Neutrophil (primary cell): Measurements from ENCODE around the gene KIF6.
"Not testable (repeated sequence)": the region's sequence is repeated elsewhere in the genome, so short reads cannot be mapped to it uniquely, and the experiment has no call there.

ENCODE experiments used
- H3K27ac ChIP-seq: fragments of 200-600 bp; sonication (generic); 2 replicates; pipeline ENCODE4 v1.5.1; 2016; ENCODE audit warnings: mild to moderate bottlenecking, moderate library complexity
- H3K27me3 ChIP-seq: fragments of 200-600 bp; sonication (generic); 2 replicates; pipeline ENCODE4 v1.6.0; 2016; ENCODE audit warnings: mild to moderate bottlenecking
- H3K36me3 ChIP-seq: fragments of 200-600 bp; sonication (generic); 2 replicates; pipeline ENCODE4 v1.5.1; 2017
- H3K4me1 ChIP-seq, 2 experiments: fragments of 200-600 bp in 1 of 2; sonication (generic) in 1 of 2; 1 replicate in 1 of 2; 2 replicates in 1 of 2; pipeline versions ENCODE4 v1.5.1 to v1.6.1; 2013 to 2016; ENCODE audit warnings: low read depth in 1 of 2, low read length in 1 of 2, mild to moderate bottlenecking in 1 of 2, moderate library complexity in 1 of 2; ENCODE audit not compliant: control insufficient read depth in 1 of 2, insufficient read depth in 1 of 2
- H3K4me3 ChIP-seq, 2 experiments: fragments of 200-600 bp in 1 of 2; sonication (generic) in 1 of 2; 1 replicate in 1 of 2; 2 replicates in 1 of 2; pipeline ENCODE4 v1.5.1; 2013 to 2016; ENCODE audit warnings: low read depth in 1 of 2, low read length in 1 of 2, mild to moderate bottlenecking in 1 of 2, moderate library complexity in 1 of 2
- H3K9me3 ChIP-seq: fragments of 200-600 bp; sonication (generic); 2 replicates; pipeline ENCODE4 v1.5.1; 2016
- TF ChIP-seq, protein P1 (sequence below): fragments of 200-600 bp; sonication (generic); IDR thresholded peaks from 2 replicates; pipeline ENCODE4 v1.5.1; 2016; ENCODE audit warnings: antibody characterized with exemption

KIF6 gene

DNA sequence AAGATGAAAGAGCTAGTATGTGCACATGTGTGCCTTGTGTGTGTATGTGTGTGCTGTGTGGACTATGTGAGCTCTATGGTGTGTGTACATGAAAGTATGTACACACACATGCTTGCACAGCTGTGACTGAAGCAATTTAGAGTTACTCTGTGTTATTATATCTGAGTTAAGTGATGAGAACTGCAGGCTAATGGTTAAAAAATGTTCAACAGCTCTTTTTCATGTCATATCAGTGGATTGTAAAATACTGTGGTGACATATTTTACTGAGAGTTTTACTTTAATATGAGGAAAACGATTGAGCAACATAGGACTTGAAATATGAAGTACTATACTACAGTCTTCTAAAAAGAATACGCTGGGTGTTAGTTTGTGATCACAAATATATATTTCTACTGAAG lies 207.0 kb downstream of the KIF6 start:
- H3K4me1 ChIP-seq: no peaks in the 10 kb centered on the region
- H3K36me3 ChIP-seq: no peaks in the 10 kb centered on the region
- no peaks in the 10 kb centered on the region for H3K9me3 ChIP-seq
- no peak overlapping the region for H3K4me3 ChIP-seq
- TF ChIP-seq, protein P1, sequence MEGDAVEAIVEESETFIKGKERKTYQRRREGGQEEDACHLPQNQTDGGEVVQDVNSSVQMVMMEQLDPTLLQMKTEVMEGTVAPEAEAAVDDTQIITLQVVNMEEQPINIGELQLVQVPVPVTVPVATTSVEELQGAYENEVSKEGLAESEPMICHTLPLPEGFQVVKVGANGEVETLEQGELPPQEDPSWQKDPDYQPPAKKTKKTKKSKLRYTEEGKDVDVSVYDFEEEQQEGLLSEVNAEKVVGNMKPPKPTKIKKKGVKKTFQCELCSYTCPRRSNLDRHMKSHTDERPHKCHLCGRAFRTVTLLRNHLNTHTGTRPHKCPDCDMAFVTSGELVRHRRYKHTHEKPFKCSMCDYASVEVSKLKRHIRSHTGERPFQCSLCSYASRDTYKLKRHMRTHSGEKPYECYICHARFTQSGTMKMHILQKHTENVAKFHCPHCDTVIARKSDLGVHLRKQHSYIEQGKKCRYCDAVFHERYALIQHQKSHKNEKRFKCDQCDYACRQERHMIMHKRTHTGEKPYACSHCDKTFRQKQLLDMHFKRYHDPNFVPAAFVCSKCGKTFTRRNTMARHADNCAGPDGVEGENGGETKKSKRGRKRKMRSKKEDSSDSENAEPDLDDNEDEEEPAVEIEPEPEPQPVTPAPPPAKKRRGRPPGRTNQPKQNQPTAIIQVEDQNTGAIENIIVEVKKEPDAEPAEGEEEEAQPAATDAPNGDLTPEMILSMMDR: no peak
- peaks cover 5% of the 10 kb centered on the region for H3K27me3 ChIP-seq
- H3K27ac ChIP-seq: no peak overlapping the region

DNA sequence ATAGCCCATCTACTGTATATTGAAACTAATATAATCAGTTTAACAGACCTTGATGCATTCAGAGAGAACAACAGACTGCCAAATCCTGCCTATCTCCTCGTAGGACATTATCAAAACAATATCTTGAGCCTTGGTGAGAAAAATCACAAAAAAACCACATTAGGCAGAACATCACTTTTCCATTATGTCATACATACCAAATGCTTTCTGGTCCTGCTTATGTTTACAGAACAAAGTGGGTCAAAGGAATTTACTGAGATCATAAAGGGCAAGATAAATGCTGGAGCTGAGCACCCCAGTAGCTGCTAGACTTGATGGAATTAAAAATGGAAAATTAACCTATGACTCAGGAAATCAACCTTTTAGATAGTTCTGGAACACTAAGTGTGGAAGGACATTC lies 207.5 kb downstream of the KIF6 start:
- H3K9me3 ChIP-seq: no peaks in the 10 kb centered on the region
- H3K27ac ChIP-seq: no peak overlapping the region
- no peaks in the 10 kb centered on the region for H3K36me3 ChIP-seq
- H3K27me3 ChIP-seq: peaks cover 5% of the 10 kb centered on the region
- TF ChIP-seq, protein P1: no peak
- no peak overlapping the region for H3K4me3 ChIP-seq
- H3K4me1 ChIP-seq: no peaks in the 10 kb centered on the region

DNA sequence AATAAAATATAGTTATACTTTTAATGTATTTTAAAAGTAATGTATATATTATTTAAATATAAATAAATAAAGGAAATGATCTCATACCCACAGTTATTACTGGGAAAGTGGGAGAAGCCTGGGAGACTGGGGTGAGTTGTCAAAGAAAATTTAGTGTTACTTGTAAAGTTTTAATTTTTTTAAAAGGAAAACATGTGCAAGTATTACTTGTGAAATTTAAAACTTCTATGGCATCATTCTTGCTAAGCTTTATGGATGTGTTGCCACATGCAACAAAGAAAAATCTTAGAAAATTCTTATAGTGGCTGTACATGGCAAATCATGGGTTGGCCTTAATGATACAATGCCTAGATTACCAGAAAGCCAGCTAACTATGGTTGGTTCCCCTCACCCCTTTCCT lies 208.7 kb downstream of the KIF6 start:
- peaks cover 5% of the 10 kb centered on the region for H3K27me3 ChIP-seq
- H3K4me1 ChIP-seq: no peaks in the 10 kb centered on the region
- no peaks in the 10 kb centered on the region for H3K36me3 ChIP-seq
- TF ChIP-seq, protein P1: no peak
- no peak overlapping the region for H3K27ac ChIP-seq
- no peaks in the 10 kb centered on the region for H3K9me3 ChIP-seq
- H3K4me3 ChIP-seq: no peak overlapping the region

DNA sequence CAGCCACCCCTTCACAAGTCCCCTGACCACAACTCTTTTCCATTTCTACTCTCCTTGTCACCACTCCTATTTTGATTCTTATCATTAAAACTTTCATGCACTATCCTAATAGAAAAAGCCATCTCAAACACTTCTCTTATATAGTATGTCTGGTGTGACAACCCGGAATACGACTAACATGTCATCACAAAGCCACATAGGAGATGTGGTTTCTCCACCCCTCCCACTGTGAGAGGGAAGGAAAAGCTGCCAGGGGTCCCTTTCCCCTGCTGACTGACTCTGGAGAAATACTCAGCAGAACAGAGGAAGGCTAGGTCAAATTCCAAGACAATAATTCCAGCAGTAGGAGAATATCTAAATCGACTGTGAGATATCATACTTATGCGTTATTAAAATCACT lies 209.7 kb downstream of the KIF6 start:
- no peak overlapping the region for H3K4me3 ChIP-seq
- H3K27me3 ChIP-seq: peaks cover 5% of the 10 kb centered on the region
- TF ChIP-seq, protein P1: no peak
- no peaks in the 10 kb centered on the region for H3K9me3 ChIP-seq
- no peaks in the 10 kb centered on the region for H3K4me1 ChIP-seq
- no peak overlapping the region for H3K27ac ChIP-seq
- no peaks in the 10 kb centered on the region for H3K36me3 ChIP-seq

DNA sequence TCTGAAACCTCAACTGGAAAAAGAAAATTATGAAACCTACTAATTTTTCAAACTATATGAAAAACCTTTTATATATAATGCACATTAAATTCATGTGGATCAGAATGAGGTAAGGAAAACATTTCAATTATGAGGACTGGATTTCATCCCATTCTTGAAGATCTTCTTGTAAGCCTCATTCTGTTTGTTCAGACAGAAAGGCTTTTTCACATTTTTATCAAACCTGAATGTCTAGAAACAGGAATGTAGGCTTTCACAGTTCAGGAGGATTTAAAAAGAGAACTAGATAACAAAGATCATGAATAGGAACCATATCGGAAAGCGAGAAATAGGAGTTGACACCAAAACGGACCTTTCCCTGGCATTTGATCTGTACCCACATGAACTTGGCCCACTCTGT lies 210.2 kb downstream of the KIF6 start:
- no peak overlapping the region for H3K4me3 ChIP-seq
- H3K9me3 ChIP-seq: no peaks in the 10 kb centered on the region
- no peaks in the 10 kb centered on the region for H3K4me1 ChIP-seq
- H3K27me3 ChIP-seq: peaks cover 5% of the 10 kb centered on the region
- no peak overlapping the region for H3K27ac ChIP-seq
- TF ChIP-seq, protein P1: no peak
- H3K36me3 ChIP-seq: no peaks in the 10 kb centered on the region

DNA sequence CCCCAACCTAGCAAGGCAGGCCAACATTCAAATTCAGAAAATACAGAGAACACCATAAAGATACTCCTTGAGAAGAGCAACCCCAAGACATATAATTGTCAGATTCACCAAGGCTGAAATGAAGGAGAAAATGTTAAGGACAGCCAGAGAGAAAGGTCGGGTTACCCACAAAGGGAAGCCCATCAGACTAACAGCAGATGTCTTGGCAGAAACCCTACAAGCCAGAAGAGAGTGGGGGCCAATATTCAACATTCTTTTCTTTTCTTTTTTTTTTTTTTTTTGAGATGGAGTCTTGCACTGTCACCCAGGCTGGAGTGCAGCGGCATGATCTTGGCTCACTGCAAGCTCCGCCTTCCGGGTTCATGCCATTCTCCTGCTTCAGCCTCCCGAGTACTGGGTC lies 215.4 kb downstream of the KIF6 start:
- not testable (repeated sequence) for H3K36me3 ChIP-seq, H3K4me3 ChIP-seq, H3K27ac ChIP-seq, H3K9me3 ChIP-seq, H3K4me1 ChIP-seq, H3K27me3 ChIP-seq
